Calu3 (cell line): ENCODE results near the gene KDM5A. TPM values are rescaled to one million over a fixed set of nuclear protein-coding genes. Genes with fewer than 3 reads are reported as not detected.

Source experiments
- BruUV-seq: library from RNA; stranded (reverse); fragments of 400-500 nt; replicated peaks from 2 replicates; lab custom pipeline; 2021; lab: Mats Ljungman, UMichigan
- CTCF ChIA-PET: fragments of 300-600 bp; sonication (Branson Sonifier 250); formaldehyde crosslinking; loops from one replicate; lab custom pipeline; 2022; ENCODE audit warnings: antibody characterized with exemption; lab: Charles Lee
- DNase-seq: peaks from one replicate; pipeline ENCODE4 v3.0.0; 2022
- H3K27ac Mint-ChIP-seq: one replicate; pipeline ENCODE4 v1.8.0; 2022; ENCODE audit warnings: mixed read lengths; ENCODE audit not compliant: unreplicated experiment
- H3K27me3 Mint-ChIP-seq: one replicate; pipeline ENCODE4 v1.8.0; 2022; ENCODE audit warnings: mixed read lengths; ENCODE audit not compliant: unreplicated experiment
- H3K36me3 Mint-ChIP-seq: one replicate; pipeline ENCODE4 v1.8.0; 2022; ENCODE audit warnings: mild to moderate bottlenecking, moderate library complexity, mixed read lengths; ENCODE audit not compliant: insufficient read depth, unreplicated experiment
- H3K4me1 Mint-ChIP-seq: one replicate; pipeline ENCODE4 v1.8.0; 2022; ENCODE audit warnings: mild to moderate bottlenecking, low read depth, mixed read lengths; ENCODE audit not compliant: unreplicated experiment
- H3K4me3 Mint-ChIP-seq: one replicate; pipeline ENCODE4 v1.8.0; 2022; ENCODE audit warnings: mild to moderate bottlenecking, low read depth, moderate library complexity, mixed read lengths; ENCODE audit not compliant: unreplicated experiment
- H3K9me3 Mint-ChIP-seq: one replicate; pipeline ENCODE4 v1.8.0; 2022; ENCODE audit warnings: low read depth, mixed read lengths; ENCODE audit not compliant: unreplicated experiment
- CTCF ChIP-seq: fragments of 200-600 bp; IDR thresholded peaks from one replicate; pipeline ENCODE4 v1.8.0; 2022; ENCODE audit warnings: antibody characterized with exemption; ENCODE audit not compliant: unreplicated experiment
- intact Hi-C: fragments of 100-400 bp; cut with micrococcal nuclease; formaldehyde crosslinking; loops from one replicate; pipeline ENCODE4 v1.10.0; 2022; ENCODE audit not compliant: unreplicated experiment
- total RNA-seq: library from RNA; stranded (reverse); gene quantifications from 2 replicates; pipeline ENCODE4 v1.2.3, GENCODE V29; 2022

KDM5A gene
- total RNA-seq, 1 experiment from 2014 or later = 63.6 TPM

- Mint-ChIP-seq H3K9me3 (no peaks in the 10 kb centered on the region), H3K27me3 (no peaks in the 10 kb centered on the region), H3K4me1 (no peaks in the 10 kb centered on the region), H3K36me3 (peaks cover 24% of the 10 kb centered on the region), H3K4me3 (no peak overlapping the region), H3K27ac (no peak overlapping the region)
- no peak for TF ChIP-seq CTCF
- CTCF ChIA-PET = no interaction called here
- no peak for DNase-seq
- no TSS peak for BruUV-seq
- intact Hi-C loops = no loop called here
These were observed 25.7 kb upstream of the KDM5A start for GRCh38 chr12:414859-415258.

- no peaks in the 10 kb centered on the region for H3K9me3 Mint-ChIP-seq
These were observed 12.9 kb upstream of the KDM5A start for GRCh38 chr12:402029-402389.

GRCh38 chr12:401235-402028 lies 12.3 kb upstream of the KDM5A start, which contains the start of gene CCDC77:
Gene CCDC77 (plus strand): TSS chr12:401644. CDS start chr12:409384, 7,740 bp downstream.
- H3K27me3 Mint-ChIP-seq = no peaks in the 10 kb centered on the region
- DNase-seq = peak; percentile 93
- no peak within 1 kb of the TSS for H3K27ac Mint-ChIP-seq
- BruUV-seq = no TSS peak
- no peaks in the 10 kb centered on the region for H3K9me3 Mint-ChIP-seq
- no peaks in the 10 kb centered on the region for H3K4me1 Mint-ChIP-seq
- intact Hi-C loops = no loop called here
- no peak within 1 kb of the TSS for H3K4me3 Mint-ChIP-seq
- no peak for TF ChIP-seq CTCF
- CTCF ChIA-PET = interaction anchor here (0.5 to 1.7 kb wide), 3 partner anchors 12 to 153 kb away, joined by 5 to 11 read pairs (median 5); partner anchors contain the start of gene KDM5A
- H3K36me3 Mint-ChIP-seq = no peaks in the 10 kb centered on the region

More at GRCh38 chr12:402029-402389, 12.9 kb upstream of the KDM5A start:
- intact Hi-C loops = no loop called here
- Mint-ChIP-seq H3K36me3 (no peaks in the 10 kb centered on the region), H3K27ac (no peak overlapping the region), H3K27me3 (no peaks in the 10 kb centered on the region), H3K4me3 (no peak overlapping the region), H3K4me1 (no peaks in the 10 kb centered on the region)
- TSS peak; percentile 79 for BruUV-seq
- no peak for TF ChIP-seq CTCF
- DNase-seq = peak; percentile 14
- CTCF ChIA-PET = interaction anchor here (1.7 kb wide), 1 partner anchor 12 kb away, joined by 11 read pairs; the partner anchor contains the start of gene KDM5A

- CTCF ChIA-PET = interaction anchor here (0.5 to 1.7 kb wide), 2 partner anchors 11 to 96 kb away, joined by 5 to 11 read pairs; partner anchors contain the start of gene KDM5A
- DNase-seq = no peak
- H3K4me3 Mint-ChIP-seq = no peak overlapping the region
- H3K4me1 Mint-ChIP-seq = no peaks in the 10 kb centered on the region
- no peaks in the 10 kb centered on the region for H3K27me3 Mint-ChIP-seq
- no TSS peak for BruUV-seq
- intact Hi-C loops = no loop called here
- H3K27ac Mint-ChIP-seq = no peak overlapping the region
- no peak for TF ChIP-seq CTCF
- H3K9me3 Mint-ChIP-seq = no peaks in the 10 kb centered on the region
- no peaks in the 10 kb centered on the region for H3K36me3 Mint-ChIP-seq
These were observed 11.7 kb upstream of the KDM5A start for GRCh38 chr12:400828-401227.
